GM20000 (cell line): ENCODE data around the gene TESK1.
"Not testable (repeated sequence)": the region's sequence is repeated elsewhere in the genome, so short reads cannot be mapped to it uniquely, and the experiment has no call there.

ENCODE experiments used
- DNase-seq: peaks from one replicate; pipeline ENCODE4 v3.0.0; 2012; ENCODE audit warnings: low spot score
- CTCF ChIP-seq: IDR thresholded peaks from 2 replicates; pipeline ENCODE4 v1.5.1; 2012; ENCODE audit warnings: mild to moderate bottlenecking, control low read depth; ENCODE audit errors: extremely low read depth, missing control alignments

The TESK1 gene

GRCh38 chr9:35593581-35593980 lies 11.5 kb upstream of the TESK1 start:
- DNase-seq, result no peak
- TF ChIP-seq CTCF, result no peak

GRCh38 chr9:35594471-35594870 lies 10.6 kb upstream of the TESK1 start:
- no peak for TF ChIP-seq CTCF
- no peak for DNase-seq

GRCh38 chr9:35596907-35597306 lies 8.2 kb upstream of the TESK1 start:
- DNase-seq, result not testable (repeated sequence)

GRCh38 chr9:35598866-35599590 lies 6.0 kb upstream of the TESK1 start:
- no peak for TF ChIP-seq CTCF
- no peak for DNase-seq

GRCh38 chr9:35599763-35600604 lies 5.1 kb upstream of the TESK1 start:
- TF ChIP-seq CTCF, result no peak
- no peak for DNase-seq

- TF ChIP-seq CTCF, result no peak
- no peak for DNase-seq
These were observed 1.5 kb upstream of the TESK1 start for GRCh38 chr9:35603506-35603985.

- TF ChIP-seq CTCF, result peak; percentile 89
- peak; percentile 97 for DNase-seq
These were observed 980 bp upstream of the TESK1 start for GRCh38 chr9:35603986-35604577.
